Loucy (cell line): ENCODE measurements around the gene HMGB2.

Source experiments
- H2AFZ ChIP-seq: fragments of 200-600 bp; sonication (generic); 2 replicates; pipeline ENCODE4 v1.6.0; 2016; ENCODE audit warnings: antibody characterized with exemption, mild to moderate bottlenecking, low read length, moderate library complexity
- H3F3A ChIP-seq: fragments of 200-600 bp; 2 replicates; pipeline ENCODE4 v1.6.0; 2016; ENCODE audit warnings: antibody characterized with exemption, low read depth, mild to moderate bottlenecking
- H3K27me3 ChIP-seq: fragments of 200-600 bp; sonication (generic); 2 replicates; pipeline ENCODE4 v1.6.1; 2014; ENCODE audit warnings: low read length, mild to moderate bottlenecking; ENCODE audit not compliant: insufficient read depth, poor library complexity, severe bottlenecking
- H3K36me3 ChIP-seq: fragments of 200-600 bp; sonication (generic); 2 replicates; pipeline ENCODE4 v1.6.1; 2016; ENCODE audit warnings: low read length; ENCODE audit not compliant: insufficient read depth
- H3K4me1 ChIP-seq: fragments of 200-600 bp; sonication (generic); 2 replicates; pipeline ENCODE4 v1.5.1; 2014; ENCODE audit warnings: low read length, mild to moderate bottlenecking; ENCODE audit not compliant: insufficient read depth, poor library complexity, severe bottlenecking
- H3K4me2 ChIP-seq: fragments of 200-600 bp; sonication (generic); 2 replicates; pipeline ENCODE4 v1.6.0; 2014; ENCODE audit warnings: antibody characterized with exemption, low read length, low read depth, mild to moderate bottlenecking; ENCODE audit not compliant: poor library complexity, severe bottlenecking
- H3K4me3 ChIP-seq: fragments of 200-600 bp; sonication (generic); 2 replicates; pipeline ENCODE4 v1.5.1; 2014; ENCODE audit warnings: low read length, mild to moderate bottlenecking, mixed read lengths; ENCODE audit not compliant: poor library complexity, severe bottlenecking
- H3K79me2 ChIP-seq: fragments of 200-600 bp; sonication (generic); 2 replicates; pipeline ENCODE4 v1.6.1; 2014; ENCODE audit warnings: low read length; ENCODE audit not compliant: insufficient read depth
- H3K9ac ChIP-seq: fragments of 200-600 bp; sonication (generic); 2 replicates; pipeline ENCODE4 v1.6.0; 2014; ENCODE audit warnings: mild to moderate bottlenecking, low read depth, low read length, moderate library complexity; ENCODE audit not compliant: poor library complexity, severe bottlenecking
- H3K9me2 ChIP-seq: fragments of 200-600 bp; sonication (generic); replicated peaks from 2 replicates; pipeline ENCODE4 v1.6.1; 2016; ENCODE audit warnings: low read depth, low read length, mixed read lengths
- H3K9me3 ChIP-seq: fragments of 200-600 bp; sonication (generic); 2 replicates; pipeline ENCODE4 v1.6.1; 2014; ENCODE audit warnings: mild to moderate bottlenecking, antibody characterized with exemption, low read length, low read depth; ENCODE audit not compliant: insufficient read depth
- H4K20me1 ChIP-seq: fragments of 200-600 bp; sonication (generic); 2 replicates; pipeline ENCODE4 v1.6.0; 2014; ENCODE audit warnings: antibody characterized with exemption, low read length, mild to moderate bottlenecking; ENCODE audit not compliant: insufficient read depth, poor library complexity, severe bottlenecking
- CTCF ChIP-seq: fragments of 200-600 bp; sonication (generic); conservative IDR thresholded peaks from 2 replicates; pipeline ENCODE4 v1.5.1; 2014; ENCODE audit warnings: mild to moderate bottlenecking, antibody characterized with exemption, low read length
- EZH2phosphoT487 ChIP-seq: fragments of 200-600 bp; IDR thresholded peaks from 2 replicates; pipeline ENCODE4 v1.6.1; 2018; ENCODE audit warnings: antibody characterized with exemption, mild to moderate bottlenecking, moderate library complexity, borderline replicate concordance

Gene HMGB2

GRCh38 chr4:173367946-173368345, 33.8 kb upstream of the HMGB2 start:
- no peaks in the 10 kb centered on the region for H3K27me3 ChIP-seq
- no peaks in the 10 kb centered on the region for H3K36me3 ChIP-seq
- peaks cover 75% of the 10 kb centered on the region for H3K79me2 ChIP-seq
- H3K9me3 ChIP-seq: no peaks in the 10 kb centered on the region
- peak overlapping the region; percentile 98 for H3K9ac ChIP-seq
- H3K9me2 ChIP-seq: no peaks in the 10 kb centered on the region
- peak overlapping the region; percentile 98 for H3K4me3 ChIP-seq
- H4K20me1 ChIP-seq: peaks cover 10% of the 10 kb centered on the region
- H3F3A ChIP-seq: no peaks in the 10 kb centered on the region
- H2AFZ ChIP-seq: no peak overlapping the region
- H3K4me2 ChIP-seq: peak overlapping the region; percentile 94
- TF ChIP-seq CTCF (no peak), EZH2phosphoT487 (no peak)
- H3K4me1 ChIP-seq: peaks cover 40% of the 10 kb centered on the region

GRCh38 chr4:173367285-173367684, 33.1 kb upstream of the HMGB2 start:
- no peaks in the 10 kb centered on the region for H3F3A ChIP-seq
- no peaks in the 10 kb centered on the region for H3K27me3 ChIP-seq
- H3K4me1 ChIP-seq: peaks cover 37% of the 10 kb centered on the region
- peak overlapping the region; percentile 98 for H3K9ac ChIP-seq
- peak overlapping the region; percentile 94 for H3K4me2 ChIP-seq
- H3K9me2 ChIP-seq: no peaks in the 10 kb centered on the region
- peak overlapping the region; percentile 98 for H3K4me3 ChIP-seq
- no peaks in the 10 kb centered on the region for H3K9me3 ChIP-seq
- no peak overlapping the region for H2AFZ ChIP-seq
- TF ChIP-seq CTCF (no peak), EZH2phosphoT487 (no peak)
- no peaks in the 10 kb centered on the region for H3K36me3 ChIP-seq
- H3K79me2 ChIP-seq: peaks cover 68% of the 10 kb centered on the region
- peaks cover 4% of the 10 kb centered on the region for H4K20me1 ChIP-seq

- no peaks in the 10 kb centered on the region for H3K9me2 ChIP-seq
Measured at GRCh38 chr4:173365359-173365996, 31.3 kb upstream of the HMGB2 start.

More at GRCh38 chr4:173365359-173365996, 31.3 kb upstream of the HMGB2 start:
- Histone ChIP-seq H3K4me2 (peak overlapping the region; percentile 94), H3K9me3 (no peaks in the 10 kb centered on the region), H3K27me3 (no peaks in the 10 kb centered on the region), H4K20me1 (no peaks in the 10 kb centered on the region), H3K4me1 (peaks cover 44% of the 10 kb centered on the region), H3K4me3 (peak overlapping the region; percentile 98), H3F3A (no peaks in the 10 kb centered on the region), H3K79me2 (peaks cover 53% of the 10 kb centered on the region), H2AFZ (no peak overlapping the region), H3K9ac (peak overlapping the region; percentile 13), H3K36me3 (no peaks in the 10 kb centered on the region)
- TF ChIP-seq EZH2phosphoT487: no peak
- TF ChIP-seq CTCF: no peak
